Measurements from ENCODE around the gene DYSF.

DYSF gene

GRCh38 chr2:71719520-71720282 lies 266.3 kb downstream of the DYSF start:
- Histone ChIP-seq H3K4me1 (ENCODE audit: insufficient read depth, poor library complexity, severe bottlenecking) (no peaks in the 10 kb centered on the region), H3K36me3 (ENCODE audit: low read depth) (no peaks in the 10 kb centered on the region), H3K27me3 (ENCODE audit: insufficient read depth, poor library complexity, severe bottlenecking) (peaks cover 3% of the 10 kb centered on the region), H3K4me3 (ENCODE audit: severe bottlenecking) (no peak overlapping the region), H3K9me3 (ENCODE audit: severe bottlenecking) (no peaks in the 10 kb centered on the region), H3K27ac (ENCODE audit: poor library complexity, severe bottlenecking) (no peak overlapping the region)
- ATAC-seq (ENCODE audit: low read depth) = no peak
- no peak for TF ChIP-seq CTCF (IDR thresholded peaks at IDR 0.05; ENCODE audit: poor library complexity, severe bottlenecking)
- DNase-seq (ENCODE audit: low spot score) = no peak

DNA sequence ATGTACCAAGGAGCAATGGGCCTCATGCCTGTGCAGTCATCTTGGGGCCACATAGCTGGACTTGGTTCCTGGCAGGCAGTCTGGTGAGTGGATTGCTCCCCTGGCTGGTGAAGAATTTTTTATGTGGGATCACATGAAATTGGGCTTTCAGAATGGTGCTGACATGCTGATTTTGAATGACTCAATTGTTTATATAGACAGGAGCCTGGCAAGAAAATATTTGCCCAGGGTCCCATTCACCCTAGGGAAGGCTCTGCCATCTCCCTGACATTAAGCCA lies 266.9 kb downstream of the DYSF start:
- ATAC-seq (ENCODE audit: low read depth) (no peak), DNase-seq (ENCODE audit: low spot score) (no peak)
- no peaks in the 10 kb centered on the region for H3K36me3 ChIP-seq (ENCODE audit: low read depth)
- no peak overlapping the region for H3K27ac ChIP-seq (ENCODE audit: poor library complexity, severe bottlenecking)
- TF ChIP-seq CTCF (IDR thresholded peaks at IDR 0.05; ENCODE audit: poor library complexity, severe bottlenecking) = no peak
- no peak overlapping the region for H3K4me3 ChIP-seq (ENCODE audit: severe bottlenecking)
- H3K27me3 ChIP-seq (ENCODE audit: insufficient read depth, poor library complexity, severe bottlenecking) = peaks cover 1% of the 10 kb centered on the region
- no peaks in the 10 kb centered on the region for H3K4me1 ChIP-seq (ENCODE audit: insufficient read depth, poor library complexity, severe bottlenecking)
- no peaks in the 10 kb centered on the region for H3K9me3 ChIP-seq (ENCODE audit: severe bottlenecking)

DNA sequence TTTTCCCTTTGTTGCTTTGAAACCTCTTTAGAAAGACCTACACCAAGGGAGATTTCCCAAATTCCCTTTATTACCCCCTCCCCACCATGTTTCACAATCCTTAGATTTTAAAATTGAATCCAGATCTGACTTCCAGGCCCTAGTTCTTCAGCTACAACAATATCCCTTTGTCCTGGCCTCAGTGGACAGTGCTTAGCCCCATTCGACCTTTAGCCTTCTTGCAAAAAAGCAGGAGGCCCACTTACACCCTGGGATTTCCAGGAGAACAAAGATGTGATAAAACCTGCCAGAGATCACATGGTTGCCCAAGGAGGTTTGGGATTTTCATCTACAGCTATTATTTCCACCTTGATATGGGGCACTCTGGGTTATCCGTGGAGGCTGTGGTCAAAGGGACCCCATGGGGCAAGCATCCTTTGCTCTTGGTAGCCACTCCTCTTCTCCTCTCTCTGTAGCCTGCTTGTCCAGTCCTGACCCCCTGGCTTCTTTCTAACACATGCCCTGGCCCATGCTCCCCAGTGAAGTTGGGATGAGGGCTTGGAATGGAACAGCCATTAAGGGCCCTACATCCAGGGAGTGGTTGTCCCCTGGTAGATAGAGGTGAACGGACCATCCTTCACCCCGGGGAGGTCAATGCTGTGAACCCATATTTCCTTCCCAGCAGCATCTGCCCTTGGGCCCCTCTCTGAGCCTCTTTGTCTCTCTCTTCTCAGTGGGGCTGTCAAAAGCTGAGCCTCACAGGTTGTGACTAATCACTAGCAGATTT lies 267.4 kb downstream of the DYSF start:
- ATAC-seq (ENCODE audit: low read depth) (no peak), DNase-seq (ENCODE audit: low spot score) (no peak)
- H3K9me3 ChIP-seq (ENCODE audit: severe bottlenecking) = no peaks in the 10 kb centered on the region
- no peak overlapping the region for H3K4me3 ChIP-seq (ENCODE audit: severe bottlenecking)
- H3K4me1 ChIP-seq (ENCODE audit: insufficient read depth, poor library complexity, severe bottlenecking) = no peaks in the 10 kb centered on the region
- H3K36me3 ChIP-seq (ENCODE audit: low read depth) = no peaks in the 10 kb centered on the region
- TF ChIP-seq CTCF (IDR thresholded peaks at IDR 0.05; ENCODE audit: poor library complexity, severe bottlenecking) = no peak
- no peak overlapping the region for H3K27ac ChIP-seq (ENCODE audit: poor library complexity, severe bottlenecking)
- H3K27me3 ChIP-seq (ENCODE audit: insufficient read depth, poor library complexity, severe bottlenecking) = no peaks in the 10 kb centered on the region

DNA sequence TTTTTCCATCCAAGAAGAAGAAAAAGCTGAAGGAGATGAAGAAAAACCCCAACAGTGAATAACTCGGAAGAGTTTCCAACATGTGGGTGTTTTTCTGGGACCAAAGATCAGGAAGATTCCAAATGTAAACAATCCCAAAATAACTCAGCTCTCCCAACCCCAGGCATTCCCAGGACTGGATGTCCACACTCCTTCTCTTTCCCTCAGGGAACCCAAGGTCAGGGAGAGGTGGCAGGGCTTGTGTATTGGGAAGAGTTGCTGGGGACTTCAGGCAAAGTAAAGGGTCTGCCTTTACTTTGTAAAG lies 268.0 kb downstream of the DYSF start:
- H3K4me1 ChIP-seq (ENCODE audit: insufficient read depth, poor library complexity, severe bottlenecking) = no peaks in the 10 kb centered on the region
- no peak for TF ChIP-seq CTCF (IDR thresholded peaks at IDR 0.05; ENCODE audit: poor library complexity, severe bottlenecking)
- no peaks in the 10 kb centered on the region for H3K36me3 ChIP-seq (ENCODE audit: low read depth)
- H3K4me3 ChIP-seq (ENCODE audit: severe bottlenecking) = no peak overlapping the region
- no peaks in the 10 kb centered on the region for H3K27me3 ChIP-seq (ENCODE audit: insufficient read depth, poor library complexity, severe bottlenecking)
- ATAC-seq (ENCODE audit: low read depth) (no peak), DNase-seq (ENCODE audit: low spot score) (no peak)
- no peak overlapping the region for H3K27ac ChIP-seq (ENCODE audit: poor library complexity, severe bottlenecking)
- no peaks in the 10 kb centered on the region for H3K9me3 ChIP-seq (ENCODE audit: severe bottlenecking)

DNA sequence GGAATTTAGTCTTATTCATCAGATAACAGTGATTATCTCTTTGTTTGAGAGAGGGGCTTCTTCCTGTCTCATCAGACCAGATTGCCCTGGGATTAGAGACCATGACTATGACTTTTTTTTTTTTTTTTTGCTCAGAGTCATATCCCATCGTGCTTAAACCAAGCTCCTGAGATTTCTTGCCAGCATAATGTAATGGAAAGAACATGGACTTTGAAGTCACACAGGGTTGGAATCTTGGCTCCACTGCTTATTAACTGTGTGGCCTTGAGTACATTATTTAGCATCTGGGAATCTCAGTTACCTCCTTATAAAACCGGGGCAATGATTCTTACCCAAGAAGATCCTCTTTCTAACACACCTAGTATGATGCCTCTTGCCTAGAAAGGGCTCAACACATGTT lies 268.3 kb downstream of the DYSF start:
- Histone ChIP-seq H3K27me3 (ENCODE audit: insufficient read depth, poor library complexity, severe bottlenecking) (no peaks in the 10 kb centered on the region), H3K36me3 (ENCODE audit: low read depth) (no peaks in the 10 kb centered on the region), H3K27ac (ENCODE audit: poor library complexity, severe bottlenecking) (no peak overlapping the region), H3K4me3 (ENCODE audit: severe bottlenecking) (no peak overlapping the region), H3K9me3 (ENCODE audit: severe bottlenecking) (no peaks in the 10 kb centered on the region), H3K4me1 (ENCODE audit: insufficient read depth, poor library complexity, severe bottlenecking) (no peaks in the 10 kb centered on the region)
- DNase-seq (ENCODE audit: low spot score) (no peak), ATAC-seq (ENCODE audit: low read depth) (no peak)
- TF ChIP-seq CTCF (IDR thresholded peaks at IDR 0.05; ENCODE audit: poor library complexity, severe bottlenecking) = no peak

Data from RWPE2 (cell line).